Stomach (tissue), 9 donors: Measurements from ENCODE around the gene YPEL2. TPM values are rescaled to one million over a fixed set of nuclear protein-coding genes. Genes with fewer than 3 reads are reported as not detected.

Experiments used
- DNase-seq, 2 donors: peaks; one replicate each; pipeline versions ENCODE4 v3.0.0 to v3.0.0-alpha.2; 2013 to 2019
- H3K27ac ChIP-seq, 5 donors: fragments of 200-600 bp in 4 of 5; sonication (generic) in 4 of 5; one replicate each; pipeline ENCODE4 v1.5.1; 2013 to 2019; ENCODE audit warnings: mild to moderate bottlenecking in 1 of 5, moderate library complexity in 1 of 5
- H3K27me3 ChIP-seq, 3 donors: fragments of 200-600 bp; sonication (generic); one replicate each; pipeline ENCODE4 v1.5.1; 2017 to 2019; ENCODE audit warnings: mixed run types in 1 of 3
- H3K36me3 ChIP-seq, 4 donors: fragments of 200-600 bp; sonication (generic); 1 replicate in 3 of 4; 2 replicates in 1 of 4; pipeline ENCODE4 v1.5.1; 2016 to 2019
- H3K4me1 ChIP-seq, 4 donors: fragments of 200-600 bp; sonication (generic); one replicate each; pipeline ENCODE4 v1.5.1; 2016 to 2019
- H3K4me3 ChIP-seq, 4 donors: fragments of 200-600 bp; sonication (generic) in 3 of 4; one replicate each; pipeline ENCODE4 v1.5.1; 2016 to 2019; ENCODE audit warnings: mild to moderate bottlenecking in 1 of 4
- H3K9me3 ChIP-seq, 4 donors: fragments of 200-600 bp; sonication (generic); one replicate each; pipeline ENCODE4 v1.5.1; 2016 to 2019
- CTCF ChIP-seq, 7 experiments: fragments of 450-650 bp in 4 of 7; fragments of 200-600 bp in 3 of 7; sonication (generic) in 3 of 7; IDR thresholded peaks; one replicate each; pipeline ENCODE4 v1.5.1; 2016 to 2019; ENCODE audit warnings: antibody characterized with exemption in 7 of 7, control low read depth in 2 of 7, mild to moderate bottlenecking in 1 of 7
- EP300 ChIP-seq: sonication (generic); formaldehyde crosslinking; IDR thresholded peaks from one replicate; pipeline ENCODE4 v1.6.1; 2017; ENCODE audit warnings: antibody characterized with exemption
- POLR2A ChIP-seq, 4 donors: fragments of 450-650 bp; IDR thresholded peaks; one replicate each; pipeline ENCODE4 v1.6.1; 2016; ENCODE audit warnings: antibody characterized with exemption in 4 of 4, control low read depth in 2 of 4, mild to moderate bottlenecking in 1 of 4, moderate library complexity in 1 of 4
- POLR2AphosphoS5 ChIP-seq, 3 donors: sonication (generic); formaldehyde crosslinking; IDR thresholded peaks; one replicate each; pipeline ENCODE4 v1.6.1; 2016; ENCODE audit warnings: antibody characterized with exemption in 3 of 3
- WGBS, 5 donors: extraction: QIAGEN DNeasy Blood & Tissue Kit in 3 of 5; methylation state at CpG; one replicate each; pipeline versions ENCODE4 v1.1.5 to v1.1.7; 2013 to 2018; 5-methylcytosine and 5-hydroxymethylcytosine counted together
- intact Hi-C: fragments of 100-400 bp; cut with DNase I; formaldehyde crosslinking; loops from one replicate; pipeline ENCODE4 v1.15.1; 2023; ENCODE audit warnings: low total_unique reads
- polyA plus RNA-seq, 3 donors: library from polyadenylated mRNA; stranded (reverse); fragments of 200-250 nt; gene quantifications; one replicate each; pipeline ENCODE4 v1.2.3, GENCODE V29; 2013
- total RNA-seq, 5 donors: library from RNA; depleted of rRNA; stranded (reverse); fragments of >200 nt; gene quantifications; one replicate each; pipeline versions ENCODE4 v1.1.0 to v1.2.3, GENCODE V29; 2014 to 2016
- donor health status: healthy with polysubstance abuse.
- donor health status: Bipolar disorder and iron deficiency.
- donor health status: healthy.

YPEL2 gene
- total and polyA plus RNA-seq, 8 donors: 4.4 to 60.8 (median 24.7) TPM

GRCh38 chr17:59417452-59417851 lies 86.0 kb downstream of the YPEL2 start:
- TF ChIP-seq POLR2AphosphoS5 (IDR thresholded peaks at IDR 0.05): no peak
- no peak for TF ChIP-seq POLR2A (IDR thresholded peaks at IDR 0.05)
- no peak for TF ChIP-seq EP300
- TF ChIP-seq CTCF (IDR thresholded peaks at IDR 0.05): no peak

GRCh38 chr17:59418732-59419166 lies 87.3 kb downstream of the YPEL2 start:
- Histone ChIP-seq H3K27me3 (no peaks in the 10 kb centered on the region), H3K36me3 (no peaks in the 10 kb centered on the region), H3K4me1 (peaks cover 0 to 36% (median 22%) of the 10 kb centered on the region in 4 donors), H3K4me3 (no peak overlapping the region), H3K27ac (peak overlapping the region in 1 of 5 donors; percentile 29), H3K9me3 (no peaks in the 10 kb centered on the region)
- peak in 1 of 2 donors; percentile 47 for DNase-seq
- intact Hi-C loops: no loop called here
- 28 to 54% (median 41%) methylated on average over 4 of the region's 4 CpGs for WGBS, 5 donors
- TF ChIP-seq POLR2A (IDR thresholded peaks at IDR 0.05) (no peak), POLR2AphosphoS5 (IDR thresholded peaks at IDR 0.05) (peak in 1 of 3 donors; percentile 56)

More at GRCh38 chr17:59417452-59417851, 86.0 kb downstream of the YPEL2 start:
- Histone ChIP-seq H3K4me1 (peaks cover 0 to 24% (median 12%) of the 10 kb centered on the region in 4 donors), H3K27me3 (no peaks in the 10 kb centered on the region), H3K27ac (no peak overlapping the region), H3K36me3 (no peaks in the 10 kb centered on the region), H3K9me3 (no peaks in the 10 kb centered on the region), H3K4me3 (no peak overlapping the region)
- intact Hi-C loops: no loop called here
- 91 to 96% (median 93%) methylated on average over 12 of the region's 12 CpGs for WGBS, 5 donors
- no peak for DNase-seq

- peaks cover 12 to 57% (median 35%) of the 10 kb centered on the region in 4 donors for H3K4me1 ChIP-seq
- TF ChIP-seq EP300 (no peak), POLR2A (IDR thresholded peaks at IDR 0.05) (no peak), CTCF (IDR thresholded peaks at IDR 0.05) (no peak), POLR2AphosphoS5 (IDR thresholded peaks at IDR 0.05) (no peak)
- H3K36me3 ChIP-seq: no peaks in the 10 kb centered on the region
- DNase-seq: peak in 1 of 2 donors; percentile 44
- no peaks in the 10 kb centered on the region for H3K27me3 ChIP-seq
- H3K27ac ChIP-seq: no peak overlapping the region
- H3K4me3 ChIP-seq: no peak overlapping the region
- WGBS, 5 donors: 35 to 54% (median 43%) methylated on average over 3 of the region's 3 CpGs
- no peaks in the 10 kb centered on the region for H3K9me3 ChIP-seq
- intact Hi-C loops: no loop called here
Measured at GRCh38 chr17:59420901-59421300, 89.4 kb downstream of the YPEL2 start.

GRCh38 chr17:59421722-59422121 lies 90.3 kb downstream of the YPEL2 start:
- Histone ChIP-seq H3K4me1 (peaks cover 13 to 64% (median 41%) of the 10 kb centered on the region in 4 donors), H3K27ac (no peak overlapping the region), H3K4me3 (no peak overlapping the region), H3K9me3 (no peaks in the 10 kb centered on the region), H3K27me3 (no peaks in the 10 kb centered on the region), H3K36me3 (no peaks in the 10 kb centered on the region)
- no peak for TF ChIP-seq POLR2A (IDR thresholded peaks at IDR 0.05)
- no peak for TF ChIP-seq CTCF (IDR thresholded peaks at IDR 0.05)
- no peak for TF ChIP-seq POLR2AphosphoS5 (IDR thresholded peaks at IDR 0.05)
- no peak for TF ChIP-seq EP300
- WGBS, 5 donors: 69 to 78% (median 73%) methylated on average over 6 of the region's 6 CpGs
- no peak for DNase-seq
- intact Hi-C loops: no loop called here

- intact Hi-C loops: no loop called here
Measured at GRCh38 chr17:59423137-59423724, 91.8 kb downstream of the YPEL2 start.

More at GRCh38 chr17:59423137-59423724, 91.8 kb downstream of the YPEL2 start:
- Histone ChIP-seq H3K36me3 (no peaks in the 10 kb centered on the region), H3K4me1 (peaks cover 13 to 78% (median 48%) of the 10 kb centered on the region in 4 donors), H3K9me3 (no peaks in the 10 kb centered on the region), H3K27me3 (no peaks in the 10 kb centered on the region), H3K4me3 (no peak overlapping the region), H3K27ac (peak overlapping the region in 4 of 5 donors; percentile 52 to 85 (median 71))
- TF ChIP-seq POLR2AphosphoS5 (IDR thresholded peaks at IDR 0.05) (peak in 1 of 3 donors; percentile 6), POLR2A (IDR thresholded peaks at IDR 0.05) (no peak)
- DNase-seq: peak in 1 of 2 donors; percentile 71
- WGBS, 5 donors: 52 to 60% (median 57%) methylated on average over 9 of the region's 9 CpGs
